Skeletal muscle tissue (tissue), 4 donors: ENCODE results near the gene RPAP3. TPM values are rescaled to one million over a fixed set of nuclear protein-coding genes. Genes with fewer than 3 reads are reported as not detected.

Experiments used
- H3K27ac ChIP-seq: one replicate; pipeline ENCODE4 v1.7.0; 2013; ENCODE audit warnings: mild to moderate bottlenecking, low read depth, low read length, inconsistent platforms
- H3K27me3 ChIP-seq, 3 donors: one replicate each; pipeline ENCODE4 v1.7.0; 2013; ENCODE audit warnings: low read length in 3 of 3; ENCODE audit not compliant: control insufficient read depth in 3 of 3, insufficient read depth in 3 of 3
- H3K36me3 ChIP-seq, 3 donors: one replicate each; pipeline ENCODE4 v1.7.0; 2013; ENCODE audit warnings: low read length in 3 of 3; ENCODE audit not compliant: control insufficient read depth in 3 of 3, insufficient read depth in 3 of 3
- H3K4me1 ChIP-seq, 3 donors: one replicate each; pipeline ENCODE4 v1.7.0; 2013; ENCODE audit warnings: low read length in 3 of 3, mild to moderate bottlenecking in 3 of 3; ENCODE audit not compliant: control insufficient read depth in 3 of 3, insufficient read depth in 3 of 3
- H3K4me3 ChIP-seq, 3 donors: one replicate each; pipeline ENCODE4 v1.7.0; 2013; ENCODE audit warnings: low read length in 3 of 3
- H3K9ac ChIP-seq, 3 donors: one replicate each; pipeline ENCODE4 v1.7.0; 2013; ENCODE audit warnings: low read length in 3 of 3, mild to moderate bottlenecking in 3 of 3, moderate library complexity in 2 of 3, low read depth in 1 of 3
- H3K9me3 ChIP-seq, 3 donors: one replicate each; pipeline ENCODE4 v1.7.0; 2013; ENCODE audit warnings: low read length in 3 of 3; ENCODE audit not compliant: control insufficient read depth in 3 of 3
- total RNA-seq: library from RNA; depleted of rRNA; stranded (reverse); fragments of >200 nt; gene quantifications from one replicate; pipeline ENCODE4 v1.2.3, GENCODE V29; 2014
- donor health status: Osteomylitis.

Gene RPAP3
- total RNA-seq, 1 donor from 2014 or later: 5.2 TPM

DNA sequence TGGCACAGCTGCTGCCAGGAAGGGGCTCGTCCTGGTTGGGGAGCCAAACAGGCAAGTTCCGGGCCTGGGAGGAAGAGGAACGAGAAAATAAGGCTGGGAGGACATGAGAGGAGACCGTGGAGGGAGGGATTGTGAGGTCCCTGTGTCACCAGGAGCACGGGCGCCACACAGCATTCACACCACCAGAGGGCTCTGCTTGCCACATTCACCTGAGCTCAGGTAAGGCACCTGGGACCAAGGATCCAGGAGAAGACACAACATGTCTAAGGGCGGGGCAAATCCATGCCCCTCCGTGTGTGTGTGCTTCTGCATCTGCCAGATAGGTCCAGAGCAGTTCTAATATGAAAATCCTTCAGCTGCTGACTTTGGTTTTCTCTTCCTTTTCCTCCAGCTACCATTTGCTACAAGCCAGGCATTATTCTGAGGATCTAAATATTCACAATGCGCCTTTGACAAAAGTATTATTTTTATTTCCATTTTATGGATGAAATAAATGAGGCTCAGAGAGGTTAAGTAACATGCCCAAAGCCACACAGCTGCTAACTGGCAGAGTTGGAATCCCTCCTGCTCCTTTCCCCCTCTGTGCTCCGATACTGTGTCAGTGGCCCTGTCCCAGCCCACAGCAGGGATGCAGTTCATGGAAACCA lies 38.3 kb upstream of the RPAP3 start:
- no peak overlapping the region for H3K4me3 ChIP-seq
- peaks cover 3 to 15% (median 6%) of the 10 kb centered on the region in 3 donors for H3K27me3 ChIP-seq
- no peaks in the 10 kb centered on the region for H3K9me3 ChIP-seq
- peaks cover 0 to 4% (median 0%) of the 10 kb centered on the region in 3 donors for H3K36me3 ChIP-seq
- H3K9ac ChIP-seq: peak overlapping the region in 1 of 3 donors; percentile 16
- no peak overlapping the region for H3K27ac ChIP-seq
- H3K4me1 ChIP-seq: peaks cover 16 to 26% (median 24%) of the 10 kb centered on the region in 3 donors

DNA sequence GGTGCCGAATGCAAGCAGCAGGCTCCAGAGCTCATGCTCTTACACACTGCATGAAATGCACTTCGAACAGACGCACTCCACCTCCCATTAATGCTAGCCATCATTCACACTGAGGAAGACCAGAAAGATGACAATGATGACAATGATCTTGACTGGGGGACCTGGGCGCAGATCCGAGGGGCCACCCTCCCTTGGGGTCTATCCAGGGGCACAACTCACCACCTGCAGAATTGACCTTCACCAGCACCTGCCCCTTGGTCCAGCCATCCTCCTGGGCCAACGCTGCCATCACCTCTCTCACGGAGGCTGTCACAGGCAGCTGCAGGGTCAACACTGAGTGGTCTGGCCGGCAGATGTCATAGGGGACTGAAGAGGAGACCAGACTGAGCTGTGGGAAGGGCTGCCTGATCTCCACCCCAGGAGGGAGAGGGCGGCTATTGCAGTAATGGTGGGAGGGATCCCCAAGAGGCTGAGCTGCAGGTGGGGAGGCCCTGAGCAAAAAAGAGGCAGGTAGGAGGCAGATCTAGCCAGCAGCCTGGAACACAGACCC lies 37.6 kb upstream of the RPAP3 start:
- H3K4me3 ChIP-seq: no peak overlapping the region
- peaks cover 3 to 15% (median 6%) of the 10 kb centered on the region in 3 donors for H3K27me3 ChIP-seq
- H3K36me3 ChIP-seq: no peaks in the 10 kb centered on the region
- H3K9ac ChIP-seq: peak overlapping the region in 1 of 3 donors; percentile 16
- H3K4me1 ChIP-seq: peaks cover 16 to 28% (median 25%) of the 10 kb centered on the region in 3 donors
- no peak overlapping the region for H3K27ac ChIP-seq
- H3K9me3 ChIP-seq: no peaks in the 10 kb centered on the region

DNA sequence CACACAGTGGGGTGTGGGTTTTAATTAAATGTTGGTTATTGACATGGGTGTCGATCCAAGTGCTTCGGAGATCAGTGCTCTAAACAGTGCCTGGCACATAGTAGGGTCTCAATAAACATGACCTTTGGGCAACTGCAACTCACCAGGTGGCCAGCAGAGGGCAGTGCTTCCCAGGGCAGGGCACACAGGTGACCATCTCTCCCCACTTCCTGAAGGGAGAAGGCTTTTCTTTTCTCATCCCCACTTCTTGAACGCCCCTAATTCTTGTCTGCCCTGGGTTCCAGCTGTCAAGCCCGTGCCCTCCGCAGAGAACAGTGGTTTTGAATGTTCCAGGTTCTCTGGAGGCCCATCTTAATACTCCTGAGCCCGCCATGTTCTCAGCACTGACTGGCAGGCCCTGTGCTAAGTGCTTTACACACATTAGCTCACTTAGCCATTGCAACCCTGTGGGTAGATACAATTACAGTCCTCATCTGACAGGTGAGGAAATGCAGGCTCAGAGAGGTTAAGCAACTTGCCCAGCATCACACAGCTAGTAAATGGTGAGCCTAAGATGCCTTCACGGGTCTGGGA lies 36.5 kb upstream of the RPAP3 start:
- Histone ChIP-seq H3K9ac (no peak overlapping the region), H3K27me3 (peaks cover 3 to 15% (median 6%) of the 10 kb centered on the region in 3 donors), H3K9me3 (no peaks in the 10 kb centered on the region), H3K4me1 (peaks cover 22 to 36% (median 35%) of the 10 kb centered on the region in 3 donors), H3K4me3 (no peak overlapping the region), H3K36me3 (no peaks in the 10 kb centered on the region), H3K27ac (no peak overlapping the region)

DNA sequence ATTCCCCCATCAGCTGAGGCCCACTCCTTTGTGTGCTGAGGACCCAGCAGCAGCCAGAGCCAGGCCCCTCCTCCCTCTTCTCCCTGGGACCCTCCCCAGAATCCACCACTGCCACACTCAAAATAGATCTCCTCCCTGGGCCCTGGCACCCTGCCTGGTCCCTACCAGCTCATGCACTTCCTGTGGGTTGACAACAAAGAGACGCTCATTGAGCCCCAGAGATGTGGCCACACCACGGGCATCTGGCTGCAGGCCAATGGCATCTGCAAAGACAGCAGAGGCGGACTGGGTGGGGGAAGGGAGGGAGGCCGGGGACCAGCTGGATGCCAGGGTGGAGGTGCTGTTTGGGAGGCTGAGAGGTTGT lies 35.5 kb upstream of the RPAP3 start:
- H3K9ac ChIP-seq: no peak overlapping the region
- no peak overlapping the region for H3K4me3 ChIP-seq
- no peaks in the 10 kb centered on the region for H3K36me3 ChIP-seq
- no peaks in the 10 kb centered on the region for H3K9me3 ChIP-seq
- peaks cover 32 to 46% (median 45%) of the 10 kb centered on the region in 3 donors for H3K4me1 ChIP-seq
- H3K27ac ChIP-seq: no peak overlapping the region
- H3K27me3 ChIP-seq: peaks cover 0 to 11% (median 6%) of the 10 kb centered on the region in 3 donors

DNA sequence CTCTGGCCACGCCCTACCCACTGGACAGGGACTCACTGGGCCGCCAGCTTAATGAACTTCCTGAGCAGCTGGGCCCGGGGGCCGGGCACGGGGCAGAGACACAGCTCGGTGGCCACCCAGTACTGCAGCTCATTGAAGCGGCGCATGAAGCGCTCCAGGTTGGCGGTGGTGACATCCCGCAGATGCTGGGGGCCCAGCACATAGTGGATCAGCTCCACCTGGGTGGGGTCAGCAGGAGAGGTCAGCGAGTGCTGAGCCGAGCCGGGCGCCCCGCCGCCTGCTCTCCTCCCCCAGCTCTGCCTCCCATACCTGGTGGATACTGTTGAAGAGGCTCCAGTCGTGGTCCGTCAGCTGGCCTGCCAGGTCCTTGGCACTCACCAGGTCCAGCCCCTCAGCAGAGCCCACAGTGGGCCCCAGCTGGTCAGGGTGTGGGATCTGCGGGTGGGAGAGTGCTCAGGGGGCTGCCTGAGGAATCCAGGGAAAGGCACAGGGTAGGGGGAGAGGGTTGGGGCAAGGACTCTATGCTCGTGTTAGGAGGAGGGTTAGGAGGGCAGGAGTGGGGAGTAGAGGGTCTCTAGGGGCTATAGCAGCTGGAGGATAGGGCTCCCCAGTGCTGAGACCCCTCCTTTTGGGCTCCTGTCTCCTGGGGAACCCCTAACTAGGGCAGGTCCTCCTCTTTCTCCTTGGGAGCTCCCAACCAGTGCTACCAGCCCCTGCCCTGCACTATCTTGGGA lies 34.9 kb upstream of the RPAP3 start:
- H3K4me1 ChIP-seq: peaks cover 38 to 52% (median 50%) of the 10 kb centered on the region in 3 donors
- no peaks in the 10 kb centered on the region for H3K36me3 ChIP-seq
- no peak overlapping the region for H3K27ac ChIP-seq
- no peaks in the 10 kb centered on the region for H3K9me3 ChIP-seq
- no peak overlapping the region for H3K4me3 ChIP-seq
- peaks cover 0 to 10% (median 6%) of the 10 kb centered on the region in 3 donors for H3K27me3 ChIP-seq
- H3K9ac ChIP-seq: no peak overlapping the region

DNA sequence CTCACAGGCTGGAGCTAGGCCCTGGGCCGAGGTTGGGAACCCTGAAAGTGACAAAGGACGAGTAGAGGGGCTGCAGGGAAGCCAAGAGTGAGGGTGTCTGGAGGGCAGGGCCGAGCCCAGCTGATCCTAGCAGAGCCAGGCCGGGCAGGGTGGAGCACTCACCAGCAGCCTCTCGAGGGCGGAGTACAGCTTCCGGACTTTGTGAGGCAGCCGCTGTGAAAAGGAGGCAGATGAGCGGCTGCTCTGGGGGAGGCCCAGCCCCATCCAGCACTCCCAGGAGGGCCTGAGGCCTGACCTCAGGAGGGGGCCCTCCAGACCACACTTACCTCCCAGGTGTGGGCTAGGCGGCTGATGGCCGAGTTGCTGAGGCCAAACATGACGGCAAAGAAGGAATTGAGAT lies 34.1 kb upstream of the RPAP3 start:
- H3K27ac ChIP-seq: no peak overlapping the region
- peaks cover 46 to 60% (median 58%) of the 10 kb centered on the region in 3 donors for H3K4me1 ChIP-seq
- H3K4me3 ChIP-seq: no peak overlapping the region
- H3K9ac ChIP-seq: peak overlapping the region in 1 of 3 donors; percentile 2
- H3K9me3 ChIP-seq: no peaks in the 10 kb centered on the region
- no peaks in the 10 kb centered on the region for H3K36me3 ChIP-seq
- peaks cover 0 to 12% (median 6%) of the 10 kb centered on the region in 3 donors for H3K27me3 ChIP-seq

DNA sequence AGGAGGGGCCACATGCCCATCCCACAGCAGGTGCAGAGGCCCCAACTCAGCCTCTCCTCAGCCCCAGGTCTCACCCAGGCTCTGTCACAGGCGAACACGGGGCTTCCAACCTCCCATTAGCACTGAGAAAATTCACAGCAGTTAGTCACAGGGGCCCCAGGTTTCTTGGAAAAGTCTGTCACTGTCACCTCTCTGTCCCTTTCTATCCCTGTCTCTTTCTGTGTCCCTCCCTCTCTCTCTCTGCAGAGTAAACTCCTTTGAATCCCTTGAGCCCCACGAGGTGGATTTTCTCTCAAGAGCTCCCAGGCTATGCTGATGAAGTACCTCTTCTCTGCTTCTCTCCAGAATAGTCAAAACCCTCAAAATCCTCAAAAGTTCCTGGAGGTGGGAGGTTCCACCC lies 33.5 kb upstream of the RPAP3 start:
- Histone ChIP-seq H3K36me3 (no peaks in the 10 kb centered on the region), H3K27me3 (peaks cover 0 to 12% (median 6%) of the 10 kb centered on the region in 3 donors), H3K4me1 (peaks cover 53 to 65% (median 65%) of the 10 kb centered on the region in 3 donors), H3K27ac (no peak overlapping the region), H3K4me3 (no peak overlapping the region), H3K9ac (no peak overlapping the region), H3K9me3 (no peaks in the 10 kb centered on the region)

DNA sequence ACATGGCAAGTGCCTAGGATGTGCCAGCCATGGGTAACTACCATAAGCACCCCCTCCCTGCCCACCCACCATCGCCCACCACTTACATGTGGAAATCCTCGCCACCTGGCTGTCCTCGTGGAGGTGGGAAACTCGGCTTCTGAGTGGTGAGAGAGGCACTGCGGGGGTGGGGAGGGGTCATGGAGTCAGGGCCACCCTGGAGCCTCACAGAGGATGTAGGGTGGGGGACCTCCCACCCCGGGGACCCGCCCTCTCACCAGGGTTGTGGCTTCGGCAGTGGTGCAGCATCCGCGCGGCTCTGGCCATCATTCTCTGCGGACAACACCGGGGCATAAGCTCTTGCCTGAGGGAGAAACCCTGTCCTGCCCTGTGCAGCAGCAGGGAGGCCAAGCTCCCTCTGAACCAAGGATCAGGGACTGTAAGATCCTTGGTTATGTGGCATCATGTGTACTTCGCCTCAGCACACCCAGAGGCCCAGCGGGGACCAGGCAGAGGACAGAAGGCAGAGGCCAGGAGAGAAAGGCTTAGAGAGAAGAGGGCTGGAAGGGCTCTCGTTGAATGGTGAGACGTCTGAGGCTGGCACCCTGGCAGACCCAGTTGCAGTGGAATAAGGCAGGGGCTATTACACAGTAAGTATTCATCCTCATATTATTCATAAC lies 32.2 kb upstream of the RPAP3 start:
- peaks cover 55 to 69% (median 65%) of the 10 kb centered on the region in 3 donors for H3K4me1 ChIP-seq
- peaks cover 0 to 5% (median 0%) of the 10 kb centered on the region in 3 donors for H3K27me3 ChIP-seq
- H3K9ac ChIP-seq: no peak overlapping the region
- H3K4me3 ChIP-seq: no peak overlapping the region
- peak overlapping the region; percentile 8 for H3K27ac ChIP-seq
- no peaks in the 10 kb centered on the region for H3K36me3 ChIP-seq
- no peaks in the 10 kb centered on the region for H3K9me3 ChIP-seq

DNA sequence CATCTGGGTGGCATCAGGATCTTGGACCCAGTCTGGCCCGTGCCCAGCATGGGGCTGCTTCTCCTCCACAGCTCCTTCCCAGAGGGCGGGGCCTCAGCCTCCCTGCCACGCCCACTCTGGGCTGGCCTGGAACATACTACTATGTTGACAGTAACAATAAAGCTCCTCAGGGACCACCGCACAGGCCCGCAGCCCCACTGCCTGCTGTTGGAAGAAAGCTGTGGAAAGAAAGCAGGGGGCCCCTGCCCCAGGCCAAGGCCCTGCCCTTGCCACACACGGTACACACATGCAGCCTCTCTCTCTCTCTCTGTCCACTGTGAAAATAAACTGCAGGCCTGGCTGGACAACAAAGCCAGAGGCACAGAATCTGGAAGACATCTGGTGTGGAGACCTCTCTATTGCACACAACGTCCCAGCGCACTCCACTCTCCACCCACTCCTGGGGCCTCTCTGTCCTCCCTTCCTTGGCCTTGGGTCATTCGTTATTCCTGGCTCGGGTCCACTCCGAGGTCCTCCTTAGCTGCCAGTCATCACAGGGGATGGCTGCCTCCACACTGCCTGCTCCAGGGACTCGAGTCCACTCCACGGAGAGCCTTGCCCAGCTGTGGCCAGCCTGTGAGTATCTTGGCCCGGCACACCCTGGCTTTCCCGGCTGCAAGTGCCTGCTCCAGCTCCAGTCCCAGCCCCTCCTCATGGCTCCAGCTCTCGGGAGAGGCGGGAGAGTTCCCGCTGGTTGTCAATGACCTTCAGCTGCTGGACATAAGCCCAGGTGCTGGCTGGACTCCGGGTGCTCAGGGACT lies 31.2 kb upstream of the RPAP3 start:
- H3K9me3 ChIP-seq: no peaks in the 10 kb centered on the region
- H3K27me3 ChIP-seq: peaks cover 0 to 2% (median 0%) of the 10 kb centered on the region in 3 donors
- peaks cover 60 to 75% (median 61%) of the 10 kb centered on the region in 3 donors for H3K4me1 ChIP-seq
- H3K4me3 ChIP-seq: peak overlapping the region; percentile 27 to 58 (median 46)
- no peaks in the 10 kb centered on the region for H3K36me3 ChIP-seq
- peak overlapping the region; percentile 58 for H3K27ac ChIP-seq
- H3K9ac ChIP-seq: peak overlapping the region in 2 of 3 donors; percentile 23 to 50
